22Rv1 (cell line): ENCODE measurements around the gene FAM107B.

Experiments
- CTCF ChIP-seq: fragments of 450-650 bp; IDR thresholded peaks from 2 replicates; pipeline ENCODE4 v1.5.1; 2017; ENCODE audit warnings: mild to moderate bottlenecking
- ZFX ChIP-seq: fragments of 450-650 bp; IDR thresholded peaks from 2 replicates; pipeline ENCODE4 v1.6.1; 2017; ENCODE audit warnings: antibody characterized with exemption, borderline replicate concordance

GRCh38 chr10:14820775-14821154, 46.1 kb upstream of the FAM107B start:
- no peak for TF ChIP-seq CTCF
- TF ChIP-seq ZFX = no peak
